ENCODE measurements around the gene CAMK2D. TPM values are rescaled to one million over a fixed set of nuclear protein-coding genes. Genes with fewer than 3 reads are reported as not detected.

The CAMK2D gene
- total RNA-seq, 1 experiment from 2014 or later: 15.4 TPM

- Histone ChIP-seq H2AFZ (ENCODE audit: low read length) (no peak overlapping the region), H3K9ac (ENCODE audit: low read length) (no peak overlapping the region), H3K4me1 (ENCODE audit: insufficient read depth, low read length) (peaks cover 11% of the 10 kb centered on the region), H3K27me3 (ENCODE audit: low read length) (no peaks in the 10 kb centered on the region), H3K36me3 (ENCODE audit: low read depth, low read length) (no peaks in the 10 kb centered on the region), H3K9me2 (replicated peaks; ENCODE audit: low read length) (no peaks in the 10 kb centered on the region), H3K79me2 (ENCODE audit: low read length) (no peaks in the 10 kb centered on the region), H3K27ac (ENCODE audit: low read length) (no peak overlapping the region), H3K9me3 (ENCODE audit: low read length) (no peaks in the 10 kb centered on the region), H4K20me1 (ENCODE audit: low read length) (no peaks in the 10 kb centered on the region), H3K4me3 (ENCODE audit: low read length) (no peak overlapping the region), H3K4me2 (ENCODE audit: low read length) (no peak overlapping the region), H3F3A (ENCODE audit: low read length, unreplicated experiment) (no peaks in the 10 kb centered on the region)
- POLR2A ChIA-PET (ENCODE audit: unreplicated experiment): no interaction called here
- CTCF ChIA-PET: no interaction called here
- DNase-seq: no peak
- TF ChIP-seq EZH2 (IDR thresholded peaks at IDR 0.05; ENCODE audit: low read length, unreplicated experiment) (no peak), EZH2phosphoT487 (IDR thresholded peaks at IDR 0.05; ENCODE audit: borderline replicate concordance, low read length) (no peak), CTCF (conservative IDR thresholded peaks at IDR 0.05; ENCODE audit: low read depth, low read length) (no peak)
- intact Hi-C loops (cut with micrococcal nuclease): no loop called here
- ATAC-seq: no peak
- no TSS peak for BruUV-seq (replicated peaks)
These were observed 327.8 kb downstream of the CAMK2D start for GRCh38 chr4:113433536-113434246.

GRCh38 chr4:113433116-113433515 is 328.4 kb downstream of the CAMK2D start:
- no peak for TF ChIP-seq EZH2 (IDR thresholded peaks at IDR 0.05; ENCODE audit: low read length, unreplicated experiment)
- intact Hi-C loops (cut with micrococcal nuclease): no loop called here
- Histone ChIP-seq H3K36me3 (ENCODE audit: low read depth, low read length) (no peaks in the 10 kb centered on the region), H3K27me3 (ENCODE audit: low read length) (no peaks in the 10 kb centered on the region), H3K9ac (ENCODE audit: low read length) (no peak overlapping the region), H4K20me1 (ENCODE audit: low read length) (no peaks in the 10 kb centered on the region), H2AFZ (ENCODE audit: low read length) (no peak overlapping the region), H3K9me3 (ENCODE audit: low read length) (no peaks in the 10 kb centered on the region), H3K79me2 (ENCODE audit: low read length) (no peaks in the 10 kb centered on the region), H3F3A (ENCODE audit: low read length, unreplicated experiment) (no peaks in the 10 kb centered on the region), H3K4me3 (ENCODE audit: low read length) (no peak overlapping the region), H3K4me2 (ENCODE audit: low read length) (no peak overlapping the region), H3K27ac (ENCODE audit: low read length) (no peak overlapping the region), H3K4me1 (ENCODE audit: insufficient read depth, low read length) (peaks cover 11% of the 10 kb centered on the region), H3K9me2 (replicated peaks; ENCODE audit: low read length) (no peaks in the 10 kb centered on the region)
- CTCF ChIA-PET: no interaction called here
- DNase-seq (no peak), ATAC-seq (no peak)
- POLR2A ChIA-PET (ENCODE audit: unreplicated experiment): no interaction called here
- BruUV-seq (replicated peaks): no TSS peak

- intact Hi-C loops (cut with micrococcal nuclease): no loop called here
- Histone ChIP-seq H4K20me1 (ENCODE audit: low read length) (no peaks in the 10 kb centered on the region), H3K9ac (ENCODE audit: low read length) (no peak overlapping the region), H2AFZ (ENCODE audit: low read length) (no peak overlapping the region), H3K79me2 (ENCODE audit: low read length) (no peaks in the 10 kb centered on the region), H3F3A (ENCODE audit: low read length, unreplicated experiment) (no peaks in the 10 kb centered on the region), H3K4me1 (ENCODE audit: insufficient read depth, low read length) (no peaks in the 10 kb centered on the region), H3K36me3 (ENCODE audit: low read depth, low read length) (no peaks in the 10 kb centered on the region), H3K4me2 (ENCODE audit: low read length) (no peak overlapping the region), H3K4me3 (ENCODE audit: low read length) (no peak overlapping the region), H3K27me3 (ENCODE audit: low read length) (no peaks in the 10 kb centered on the region), H3K27ac (ENCODE audit: low read length) (no peak overlapping the region), H3K9me3 (ENCODE audit: low read length) (no peaks in the 10 kb centered on the region), H3K9me2 (replicated peaks; ENCODE audit: low read length) (no peaks in the 10 kb centered on the region)
- BruUV-seq (replicated peaks): no TSS peak
- ChIA-PET POLR2A (ENCODE audit: unreplicated experiment) (no interaction called here), CTCF (no interaction called here)
- no peak for TF ChIP-seq EZH2phosphoT487 (IDR thresholded peaks at IDR 0.05; ENCODE audit: borderline replicate concordance, low read length)
- DNase-seq (no peak), ATAC-seq (no peak)
These were observed 337.9 kb downstream of the CAMK2D start for GRCh38 chr4:113423631-113424030.

- POLR2A ChIA-PET (ENCODE audit: unreplicated experiment): no interaction called here
- H3K9me2 ChIP-seq (replicated peaks; ENCODE audit: low read length): no peaks in the 10 kb centered on the region
- DNase-seq (no peak), ATAC-seq (no peak)
- H2AFZ ChIP-seq (ENCODE audit: low read length): no peak overlapping the region
- BruUV-seq (replicated peaks): no TSS peak
- no peaks in the 10 kb centered on the region for H3K36me3 ChIP-seq (ENCODE audit: low read depth, low read length)
- TF ChIP-seq EZH2phosphoT487 (IDR thresholded peaks at IDR 0.05; ENCODE audit: borderline replicate concordance, low read length) (no peak), EZH2 (IDR thresholded peaks at IDR 0.05; ENCODE audit: low read length, unreplicated experiment) (no peak), CTCF (conservative IDR thresholded peaks at IDR 0.05; ENCODE audit: low read depth, low read length) (no peak)
- H3K9ac ChIP-seq (ENCODE audit: low read length): no peak overlapping the region
- intact Hi-C loops (cut with micrococcal nuclease): no loop called here
- CTCF ChIA-PET: no interaction called here
- H3K4me1 ChIP-seq (ENCODE audit: insufficient read depth, low read length): no peaks in the 10 kb centered on the region
- H3K79me2 ChIP-seq (ENCODE audit: low read length): no peaks in the 10 kb centered on the region
- no peaks in the 10 kb centered on the region for H3F3A ChIP-seq (ENCODE audit: low read length, unreplicated experiment)
- no peaks in the 10 kb centered on the region for H3K27me3 ChIP-seq (ENCODE audit: low read length)
- H3K9me3 ChIP-seq (ENCODE audit: low read length): no peaks in the 10 kb centered on the region
- H3K27ac ChIP-seq (ENCODE audit: low read length): no peak overlapping the region
- no peak overlapping the region for H3K4me2 ChIP-seq (ENCODE audit: low read length)
- no peaks in the 10 kb centered on the region for H4K20me1 ChIP-seq (ENCODE audit: low read length)
- no peak overlapping the region for H3K4me3 ChIP-seq (ENCODE audit: low read length)
These were observed 340.6 kb downstream of the CAMK2D start for GRCh38 chr4:113420938-113421337.
